Loucy (cell line): Measurements from ENCODE around the gene PHF13.

Experiments
- EZH2phosphoT487 ChIP-seq: fragments of 200-600 bp; IDR thresholded peaks from 2 replicates; pipeline ENCODE4 v1.6.1; 2018; ENCODE audit warnings: antibody characterized with exemption, mild to moderate bottlenecking, moderate library complexity, borderline replicate concordance
- TF ChIP-seq, protein P1 (sequence below): fragments of 200-600 bp; sonication (generic); conservative IDR thresholded peaks from 2 replicates; pipeline ENCODE4 v1.5.1; 2014; ENCODE audit warnings: mild to moderate bottlenecking, antibody characterized with exemption, low read length

DNA sequence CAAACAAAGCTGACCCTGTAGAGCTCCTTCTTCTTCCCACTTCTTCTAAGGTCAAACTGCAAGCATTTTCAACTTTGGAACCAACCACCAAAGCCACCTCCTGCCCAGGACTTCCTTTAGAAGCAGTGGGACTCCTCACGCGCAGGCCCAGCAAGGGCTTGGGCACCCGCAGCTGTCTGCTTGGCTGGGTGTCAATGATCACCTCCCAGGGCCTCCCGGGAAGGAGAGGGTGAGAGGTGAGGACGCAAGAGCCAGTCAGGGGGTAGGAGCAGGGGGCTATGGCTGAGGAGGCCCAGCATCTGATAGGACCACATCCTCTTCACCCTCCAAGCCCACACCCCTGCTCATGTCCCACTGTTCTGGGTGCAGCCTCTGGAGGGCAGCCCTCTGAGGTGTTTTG, 21.1 kb upstream of the PHF13 start:
- TF ChIP-seq, protein P1, sequence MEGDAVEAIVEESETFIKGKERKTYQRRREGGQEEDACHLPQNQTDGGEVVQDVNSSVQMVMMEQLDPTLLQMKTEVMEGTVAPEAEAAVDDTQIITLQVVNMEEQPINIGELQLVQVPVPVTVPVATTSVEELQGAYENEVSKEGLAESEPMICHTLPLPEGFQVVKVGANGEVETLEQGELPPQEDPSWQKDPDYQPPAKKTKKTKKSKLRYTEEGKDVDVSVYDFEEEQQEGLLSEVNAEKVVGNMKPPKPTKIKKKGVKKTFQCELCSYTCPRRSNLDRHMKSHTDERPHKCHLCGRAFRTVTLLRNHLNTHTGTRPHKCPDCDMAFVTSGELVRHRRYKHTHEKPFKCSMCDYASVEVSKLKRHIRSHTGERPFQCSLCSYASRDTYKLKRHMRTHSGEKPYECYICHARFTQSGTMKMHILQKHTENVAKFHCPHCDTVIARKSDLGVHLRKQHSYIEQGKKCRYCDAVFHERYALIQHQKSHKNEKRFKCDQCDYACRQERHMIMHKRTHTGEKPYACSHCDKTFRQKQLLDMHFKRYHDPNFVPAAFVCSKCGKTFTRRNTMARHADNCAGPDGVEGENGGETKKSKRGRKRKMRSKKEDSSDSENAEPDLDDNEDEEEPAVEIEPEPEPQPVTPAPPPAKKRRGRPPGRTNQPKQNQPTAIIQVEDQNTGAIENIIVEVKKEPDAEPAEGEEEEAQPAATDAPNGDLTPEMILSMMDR = no peak
- TF ChIP-seq EZH2phosphoT487 = no peak
